HG02973 (cell line): ENCODE measurements around the gene SERPINE2.
"Not testable (repeated sequence)": the region's sequence is repeated elsewhere in the genome, so short reads cannot be mapped to it uniquely, and the experiment has no call there.

Experiments
- ATAC-seq: cut with Tn5 transposase; IDR thresholded peaks from one replicate; pipeline ENCODE4 v1.9.1; 2021; ENCODE audit warnings: moderate library complexity; ENCODE audit not compliant: unreplicated experiment

The SERPINE2 gene

GRCh38 chr2:223944703-223945531, 94.2 kb downstream of the SERPINE2 start, which contains the start of gene WDFY1:
Gene WDFY1, minus strand, starts transcription at chr2:223945335. Its CDS starts 51 bp downstream, at chr2:223945284.
- ATAC-seq = peak; percentile 71

DNA sequence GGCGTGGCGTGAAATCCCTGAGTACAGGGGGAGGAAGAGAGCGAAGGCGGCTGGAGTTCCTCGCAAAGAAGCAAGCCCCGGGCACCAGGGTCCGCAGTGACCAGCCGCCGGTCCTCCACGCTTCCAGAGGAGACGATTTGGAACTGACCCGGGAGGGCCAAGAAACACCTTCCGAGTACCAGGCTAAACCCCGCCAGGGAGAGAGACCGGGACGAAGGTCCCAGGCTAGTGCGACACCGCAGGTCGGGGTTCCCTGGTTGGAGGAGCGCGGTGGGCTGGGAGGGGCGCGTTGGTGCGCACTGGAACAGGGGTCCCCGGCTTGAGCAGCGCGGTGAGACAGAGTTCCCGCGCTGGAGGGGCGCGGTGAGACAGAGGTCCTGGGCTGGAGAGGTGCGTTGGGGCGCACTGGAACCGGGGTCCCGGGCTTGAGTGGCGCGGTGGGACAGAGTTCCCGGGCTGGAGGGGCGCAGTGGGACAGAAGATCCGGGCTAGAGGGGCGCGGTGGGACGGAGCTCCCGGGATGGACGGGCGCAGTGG, 94.9 kb downstream of the SERPINE2 start:
- ATAC-seq = no peak

- no peak for ATAC-seq
Measured at GRCh38 chr2:223943561-223944008, 95.5 kb downstream of the SERPINE2 start.

DNA sequence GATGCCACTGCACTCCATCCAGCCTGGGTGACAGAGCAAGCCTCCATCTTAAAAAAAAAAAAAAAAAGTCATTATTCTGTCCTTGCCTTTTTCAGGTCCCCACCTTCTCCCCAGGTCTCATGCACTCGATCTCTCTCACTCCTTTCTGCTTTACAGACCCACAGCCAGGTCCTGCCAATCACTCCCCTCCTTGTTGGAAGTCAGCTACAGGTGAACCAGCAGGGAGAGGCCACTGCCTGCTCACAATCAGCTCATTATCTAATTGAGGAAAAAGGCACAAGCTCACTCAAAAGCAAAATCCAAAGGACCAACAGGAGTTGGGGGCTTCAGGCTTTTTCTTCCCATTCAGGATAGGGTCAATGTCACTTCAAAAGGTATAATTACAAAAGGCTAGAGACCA, 96.0 kb downstream of the SERPINE2 start:
- ATAC-seq = no peak

DNA sequence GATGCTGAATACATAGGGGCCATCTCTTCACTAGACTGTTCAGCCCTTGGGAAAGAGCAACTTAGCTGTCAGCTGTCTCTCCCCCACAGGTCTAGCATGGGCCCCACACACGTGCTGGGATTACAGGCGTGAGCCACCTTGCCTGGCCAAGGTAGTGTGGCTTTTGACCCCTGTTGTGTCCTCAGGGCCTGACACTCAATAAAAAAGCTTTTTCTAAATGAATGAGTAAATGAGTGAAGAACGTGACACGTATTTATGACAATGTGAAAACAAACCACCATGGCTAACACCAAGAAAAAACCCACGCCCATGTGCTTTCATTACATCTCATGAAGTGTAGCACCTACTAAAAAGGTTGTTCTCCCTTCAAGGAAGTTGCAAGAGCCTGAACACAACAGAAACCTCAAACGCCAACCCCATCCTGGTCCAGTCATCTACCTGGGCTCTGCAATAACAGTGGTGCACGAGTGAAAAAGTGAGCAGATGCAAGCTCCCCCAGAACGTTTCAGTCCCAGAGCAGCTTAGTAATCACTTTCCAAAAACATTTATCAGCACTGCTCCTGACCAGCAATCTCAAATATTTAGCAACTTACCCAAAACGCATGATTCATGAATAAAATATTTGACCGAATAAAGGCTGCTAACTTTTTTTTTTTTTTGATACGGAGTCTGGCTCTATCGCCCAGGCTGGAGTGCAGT, 97.4 kb downstream of the SERPINE2 start:
- peak; percentile 60 for ATAC-seq

DNA sequence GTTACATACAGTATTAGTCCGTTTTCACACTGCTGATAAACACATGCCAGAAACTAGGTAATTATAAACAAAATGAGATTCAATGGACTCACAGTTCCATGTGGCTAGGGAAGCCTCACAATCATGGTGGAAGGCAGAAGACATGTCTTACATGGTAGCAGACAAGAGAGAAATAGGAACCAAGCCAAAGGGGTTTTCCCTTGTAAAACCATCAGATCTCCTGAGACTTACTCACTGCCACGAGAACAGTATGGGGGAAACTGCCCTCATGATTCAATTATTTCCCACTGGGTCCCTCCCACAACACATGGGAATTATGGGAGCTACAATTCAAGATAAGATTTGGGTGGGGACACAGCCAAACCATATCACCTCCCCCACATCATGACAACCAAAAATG, 99.6 kb downstream of the SERPINE2 start:
- ATAC-seq = not testable (repeated sequence)

DNA sequence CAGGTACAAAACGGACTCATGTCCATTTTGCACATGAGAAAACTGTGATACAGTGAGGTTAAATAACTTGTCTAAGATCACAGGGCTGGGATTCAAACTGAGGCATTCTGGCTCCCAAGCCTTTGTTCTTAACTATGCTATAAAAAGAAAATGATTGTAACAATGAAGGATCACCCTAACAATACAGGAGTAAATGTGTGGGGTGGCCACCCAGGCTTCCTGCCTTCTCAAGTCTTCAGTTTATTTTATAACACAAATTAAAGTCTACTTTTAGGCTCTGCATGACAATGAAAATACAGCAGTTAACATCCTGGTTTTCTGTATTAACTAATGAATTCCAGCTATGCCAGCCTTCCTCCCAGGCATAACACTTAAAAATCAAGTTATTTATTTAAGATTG, 101.6 kb downstream of the SERPINE2 start:
- ATAC-seq = no peak

- ATAC-seq = no peak
Measured at GRCh38 chr2:223936862-223937326, 102.2 kb downstream of the SERPINE2 start.

- ATAC-seq = no peak
Measured at GRCh38 chr2:223935459-223936125, 103.5 kb downstream of the SERPINE2 start.

DNA sequence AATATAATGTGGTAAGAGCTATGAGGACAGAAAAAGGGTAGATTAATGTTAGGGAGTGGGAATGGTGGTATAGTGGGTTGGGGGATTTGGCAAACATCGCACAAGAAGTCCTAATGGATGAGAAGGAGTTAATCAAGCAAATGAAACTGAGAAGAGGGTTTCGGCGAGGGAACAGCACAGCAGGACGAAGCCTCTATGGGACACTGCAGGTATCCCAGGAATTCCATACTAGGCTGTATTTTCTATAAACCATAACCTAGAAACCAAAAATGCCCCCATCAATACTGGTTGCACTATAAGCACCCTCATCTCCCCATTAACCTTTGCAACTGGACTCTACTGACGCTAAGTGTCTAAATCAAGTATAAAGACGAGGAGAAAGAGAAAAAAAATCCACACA, 104.2 kb downstream of the SERPINE2 start:
- no peak for ATAC-seq

- no peak for ATAC-seq
Measured at GRCh38 chr2:223932816-223933800, 106.0 kb downstream of the SERPINE2 start.

- ATAC-seq = no peak
Measured at GRCh38 chr2:223930103-223930976, 108.7 kb downstream of the SERPINE2 start.

DNA sequence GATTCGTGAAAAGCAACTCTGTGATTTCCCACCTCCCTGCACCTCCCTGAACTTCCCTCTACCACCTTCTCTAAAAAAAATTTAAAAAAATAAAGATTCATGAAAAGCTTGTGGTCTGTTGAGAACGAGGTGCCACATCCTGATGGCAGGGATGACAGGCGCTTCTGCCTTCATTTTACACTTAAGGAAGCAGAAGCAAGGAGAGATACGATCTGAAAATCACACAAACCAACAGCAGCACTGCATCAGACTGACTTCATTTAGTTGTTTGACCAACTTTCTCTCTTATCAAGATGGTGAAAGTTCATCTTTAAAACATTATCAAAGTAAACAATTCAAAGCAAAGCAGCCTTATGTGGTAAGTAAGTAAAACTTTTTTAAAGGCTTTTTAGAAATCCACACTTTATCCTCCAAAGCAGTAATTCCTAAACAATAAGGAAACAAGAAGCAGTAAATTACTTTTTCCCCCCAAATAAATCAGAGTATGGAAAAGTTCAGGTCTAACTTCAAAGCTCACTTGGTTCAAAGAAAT, 109.4 kb downstream of the SERPINE2 start:
- ATAC-seq = no peak

DNA sequence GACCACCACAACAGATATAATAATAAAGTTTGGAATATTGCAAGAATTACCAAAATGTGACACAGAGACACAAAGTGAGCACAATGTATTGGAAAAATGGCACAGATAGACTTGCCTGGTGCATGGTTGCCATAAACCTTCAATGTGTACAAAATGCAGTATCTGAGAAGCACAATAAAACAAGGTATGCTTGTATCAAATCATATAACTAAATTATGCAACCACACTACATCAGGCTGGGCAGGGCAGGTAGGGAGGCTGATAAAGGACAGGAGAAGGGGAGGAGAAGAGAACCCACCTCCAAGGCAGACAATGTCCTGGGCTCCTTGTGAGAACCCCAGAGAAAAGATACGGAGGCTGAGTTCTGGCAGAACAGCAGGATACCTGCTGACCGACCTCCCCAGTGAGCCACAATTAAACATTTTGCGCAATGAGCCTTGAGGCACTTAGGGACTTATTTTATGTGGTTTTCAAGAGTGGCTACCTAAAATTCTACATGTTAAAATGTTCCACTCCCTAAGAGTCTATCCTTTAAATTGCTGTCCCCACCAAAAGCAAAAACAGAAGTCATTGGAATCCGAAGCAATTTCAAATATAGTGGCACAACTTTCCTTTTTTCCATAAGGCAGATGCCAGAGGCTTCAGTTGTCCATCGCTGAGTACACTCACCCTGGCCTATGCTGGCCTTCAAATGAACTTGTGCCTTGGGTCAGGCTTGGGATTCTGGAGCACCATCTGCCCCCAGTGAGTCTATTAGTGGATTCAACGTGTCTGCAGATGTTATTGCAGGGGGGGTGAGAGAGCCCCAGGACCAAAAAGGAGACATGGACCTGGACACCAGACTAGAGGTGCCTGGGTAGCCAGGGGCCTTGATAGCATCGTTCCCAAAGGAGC, 110.7 kb downstream of the SERPINE2 start:
- ATAC-seq = no peak

- no peak for ATAC-seq
Measured at GRCh38 chr2:223925106-223925505, 114.0 kb downstream of the SERPINE2 start.
